ENCODE data around the gene KYNU.
"Not testable (repeated sequence)": the region's sequence is repeated elsewhere in the genome, so short reads cannot be mapped to it uniquely, and the experiment has no call there.

The KYNU gene

GRCh38 chr2:142920571-142920970 lies 43.1 kb downstream of the KYNU start:
- no peak for DNase-seq

GRCh38 chr2:142926445-142926844 lies 49.0 kb downstream of the KYNU start:
- no peak for DNase-seq

GRCh38 chr2:142930835-142931398 lies 53.5 kb downstream of the KYNU start:
- no peak for DNase-seq

GRCh38 chr2:142933916-142934315 lies 56.5 kb downstream of the KYNU start:
- DNase-seq = no peak

- DNase-seq = no peak
These were observed 58.2 kb downstream of the KYNU start for GRCh38 chr2:142935563-142936089.

GRCh38 chr2:142936629-142937028 lies 59.2 kb downstream of the KYNU start:
- no peak for DNase-seq

- no peak for DNase-seq
These were observed 59.9 kb downstream of the KYNU start for GRCh38 chr2:142937347-142937746.

- no peak for DNase-seq
These were observed 60.8 kb downstream of the KYNU start for GRCh38 chr2:142938240-142938639.

- DNase-seq = no peak
These were observed 63.3 kb downstream of the KYNU start for GRCh38 chr2:142940606-142941223.

GRCh38 chr2:142942690-142943089 lies 65.2 kb downstream of the KYNU start:
- DNase-seq = no peak

GRCh38 chr2:142944264-142944663 lies 66.8 kb downstream of the KYNU start:
- no peak for DNase-seq

- no peak for DNase-seq
These were observed 67.3 kb downstream of the KYNU start for GRCh38 chr2:142944721-142945120.

GRCh38 chr2:142946941-142947340 lies 69.5 kb downstream of the KYNU start:
- no peak for DNase-seq

GRCh38 chr2:142948723-142949122 lies 71.3 kb downstream of the KYNU start:
- not testable (repeated sequence) for DNase-seq

GRCh38 chr2:142950323-142950722 lies 72.9 kb downstream of the KYNU start:
- not testable (repeated sequence) for DNase-seq

- DNase-seq = no peak
These were observed 73.9 kb downstream of the KYNU start for GRCh38 chr2:142951190-142952007.

- DNase-seq = no peak
These were observed 74.6 kb downstream of the KYNU start for GRCh38 chr2:142952018-142952417.

GRCh38 chr2:142952793-142953494 lies 75.5 kb downstream of the KYNU start:
- no peak for DNase-seq

- DNase-seq = no peak
These were observed 77.0 kb downstream of the KYNU start for GRCh38 chr2:142954493-142954892.

- no peak for DNase-seq
These were observed 79.7 kb downstream of the KYNU start for GRCh38 chr2:142957144-142957543.

GRCh38 chr2:142961202-142961601 lies 83.7 kb downstream of the KYNU start:
- no peak for DNase-seq

GRCh38 chr2:142965443-142965842 lies 88.0 kb downstream of the KYNU start:
- no peak for DNase-seq

- DNase-seq = no peak
These were observed 88.8 kb downstream of the KYNU start for GRCh38 chr2:142966284-142966683.
